HuH-7 (cell line): ENCODE results near the gene MEX3D.
"Not testable (repeated sequence)": the region's sequence is repeated elsewhere in the genome, so short reads cannot be mapped to it uniquely, and the experiment has no call there.

ENCODE experiments used
- DNase-seq: peaks from one replicate; pipeline ENCODE4 v3.0.0; 2011; ENCODE audit warnings: low spot score

MEX3D gene

DNA sequence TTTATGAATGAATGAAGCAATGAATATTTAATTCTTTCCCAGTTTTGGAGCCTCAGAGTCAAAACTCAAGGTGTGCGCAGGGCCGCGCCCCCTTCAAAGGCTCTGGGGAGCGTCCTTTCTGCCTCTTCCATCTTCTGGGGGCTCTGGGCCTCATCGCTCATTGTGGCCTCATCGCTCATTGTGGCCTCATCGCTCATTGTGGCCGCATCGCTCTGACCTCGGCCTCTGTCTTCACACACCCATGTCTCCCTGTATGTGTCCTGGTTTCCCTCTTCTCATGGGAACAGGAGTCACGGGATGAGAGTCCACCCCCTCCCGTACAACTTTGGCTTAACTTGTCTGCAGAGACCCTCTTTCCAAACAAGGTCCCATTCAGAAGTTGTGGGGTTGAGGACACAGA is 3.2 kb upstream of the MEX3D start:
- DNase-seq, result no peak

DNA sequence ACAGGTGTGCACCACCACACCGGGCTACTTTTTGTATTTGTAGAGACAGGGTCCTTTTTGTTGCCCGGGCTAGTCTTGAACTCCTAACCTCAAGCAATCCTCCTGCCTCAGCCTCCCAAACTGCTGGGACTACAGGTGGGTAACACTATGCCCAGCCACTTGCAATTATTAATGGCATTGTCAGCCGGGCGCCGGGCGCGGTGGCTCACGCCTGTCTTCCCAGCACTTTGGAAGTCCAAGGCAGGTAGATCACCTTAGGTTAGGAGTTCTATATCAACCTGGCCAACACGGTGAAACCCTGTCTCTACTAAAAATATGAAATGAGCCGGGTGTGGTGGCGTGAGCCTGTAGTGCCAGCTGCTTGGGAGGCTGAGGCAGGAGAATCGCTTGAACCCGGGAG is 2.7 kb upstream of the MEX3D start:
- no peak for DNase-seq

DNA sequence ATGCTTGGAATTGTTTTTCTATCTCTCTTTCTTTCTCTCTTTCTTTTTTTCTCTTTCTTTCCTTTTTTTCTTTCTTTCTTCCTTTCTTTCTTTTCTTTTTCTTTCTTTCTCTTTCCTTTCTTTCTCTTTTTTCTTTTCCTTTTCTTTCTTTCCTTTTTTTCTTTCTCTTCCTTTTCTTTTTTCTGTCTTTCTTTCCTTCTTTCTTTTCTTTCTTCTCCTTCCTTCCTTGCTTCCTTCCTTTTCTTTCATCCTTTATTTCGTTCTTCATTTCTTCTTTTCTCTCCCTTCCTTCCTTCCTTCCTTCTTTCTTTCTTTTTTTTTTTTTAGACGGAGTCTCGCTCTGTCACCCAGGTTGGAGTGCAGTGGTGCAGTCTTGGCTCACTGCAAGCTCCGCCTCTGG is 1.9 kb upstream of the MEX3D start:
- DNase-seq, result no peak

- DNase-seq, result no peak
Observed at GRCh38 chr19:1567848-1568227, 287 bp downstream of the MEX3D start.

DNA sequence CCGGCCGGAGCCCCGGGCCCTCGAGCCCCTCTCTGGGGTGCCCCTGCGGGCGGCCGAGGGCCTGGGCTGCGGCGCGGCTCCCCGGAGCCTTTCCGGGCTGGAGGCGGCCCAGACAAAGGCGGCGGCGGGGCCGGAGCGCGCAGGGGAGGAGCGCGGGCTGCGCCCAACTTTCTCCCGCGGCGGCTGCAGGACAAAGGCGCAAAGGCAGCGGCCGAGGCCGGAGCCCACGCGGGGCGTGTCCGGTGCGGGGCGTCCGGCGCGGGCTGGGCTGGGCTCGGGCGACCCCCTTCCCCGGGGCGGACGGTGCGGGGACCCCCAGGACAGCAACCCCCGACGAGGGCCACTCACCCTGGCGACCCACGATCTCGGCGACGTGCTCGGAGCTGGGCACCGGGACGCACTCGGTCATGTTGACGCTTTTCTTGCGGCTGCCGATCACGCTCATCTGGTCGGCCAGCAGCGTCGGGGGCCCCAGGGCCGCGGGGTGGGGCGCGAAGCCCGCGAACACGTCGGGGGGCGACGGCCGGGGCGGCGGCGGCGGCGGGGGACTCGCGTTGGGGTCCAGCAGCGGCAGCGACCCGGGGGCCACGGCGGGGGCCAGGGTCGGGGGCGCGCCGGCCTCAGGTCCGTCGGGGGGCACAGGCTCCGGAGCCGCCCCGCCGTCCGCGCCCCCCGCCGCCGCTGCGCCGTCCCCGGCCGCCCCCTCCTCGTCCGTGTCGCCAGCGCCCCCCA is 843 bp downstream of the MEX3D start:
- no peak for DNase-seq

- peak; percentile 74 for DNase-seq
Observed at GRCh38 chr19:1566392-1567115, 1.6 kb downstream of the MEX3D start.

GRCh38 chr19:1563251-1563650 is 4.9 kb downstream of the MEX3D start:
- DNase-seq, result no peak

GRCh38 chr19:1561236-1561842 is 6.8 kb downstream of the MEX3D start:
- DNase-seq, result no peak

- no peak for DNase-seq
Observed at GRCh38 chr19:1560286-1560882, 7.7 kb downstream of the MEX3D start.

DNA sequence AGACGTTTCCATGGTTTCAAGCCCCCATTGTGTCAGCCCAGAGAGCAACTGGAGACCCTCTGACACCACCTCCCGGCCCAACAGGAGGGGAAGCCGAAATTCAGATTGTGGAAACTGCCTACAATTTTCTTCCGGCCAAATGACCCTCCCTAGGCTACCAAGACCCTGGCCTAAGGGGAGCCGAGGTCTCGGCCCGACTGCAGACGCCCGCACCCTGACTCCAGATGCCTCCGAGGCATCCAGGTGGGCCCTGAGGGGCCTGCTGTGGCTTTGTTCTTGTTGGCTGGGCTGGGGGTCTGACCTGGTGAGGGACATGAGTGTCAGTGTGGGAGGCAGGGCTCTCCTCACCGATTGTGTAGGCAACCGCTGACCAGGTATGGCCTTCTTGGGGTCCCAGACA is 9.6 kb downstream of the MEX3D start:
- DNase-seq, result no peak

GRCh38 chr19:1556390-1557070 is 11.6 kb downstream of the MEX3D start:
- DNase-seq, result no peak

DNA sequence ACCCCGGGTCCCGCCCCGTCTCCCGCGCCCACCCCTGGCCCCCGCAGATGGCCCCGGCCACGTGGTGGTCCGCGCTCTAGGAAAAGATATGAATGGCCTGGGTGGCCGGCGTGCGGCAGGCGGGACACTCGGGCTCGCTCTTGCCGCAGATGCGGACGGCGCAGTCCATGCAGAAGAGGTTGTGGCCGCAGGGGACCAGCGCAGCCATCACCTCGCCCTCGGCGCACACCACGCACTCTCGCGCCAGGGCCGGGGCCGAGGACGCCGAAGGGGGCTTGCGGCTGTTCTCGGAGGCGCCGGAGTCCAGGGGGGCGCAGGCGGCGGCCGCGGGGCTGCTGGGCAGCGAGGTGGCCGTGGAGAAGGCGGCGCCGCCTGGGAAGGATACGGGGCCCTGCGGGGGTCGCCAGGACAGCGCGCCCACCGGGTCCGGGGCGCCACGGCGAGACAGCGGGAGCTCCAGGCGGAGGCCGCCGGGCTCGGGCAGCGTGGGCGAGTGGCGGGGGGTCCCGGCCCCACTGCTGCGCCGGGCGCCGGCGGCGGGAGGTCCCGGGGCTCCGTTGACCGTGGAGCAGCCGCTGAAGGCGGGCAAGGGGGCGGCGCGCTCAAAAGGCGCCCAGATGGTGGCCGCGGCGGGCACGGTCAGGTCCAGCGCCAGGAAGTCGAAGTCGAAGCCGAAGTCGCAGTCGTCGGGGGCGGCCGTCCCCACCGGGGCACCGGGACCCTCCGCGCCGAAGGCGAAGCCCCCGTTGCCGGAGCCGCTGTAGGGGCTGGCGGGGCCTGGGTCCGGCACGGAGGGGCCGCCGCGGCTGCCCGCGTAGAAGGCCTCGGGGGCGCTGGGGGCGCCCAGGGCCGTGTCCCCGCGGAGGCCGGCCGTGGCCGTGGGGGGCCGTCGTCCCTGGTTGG is 12.4 kb downstream of the MEX3D start:
- no peak for DNase-seq

- no peak for DNase-seq
Observed at GRCh38 chr19:1554968-1555367, 13.2 kb downstream of the MEX3D start.

DNA sequence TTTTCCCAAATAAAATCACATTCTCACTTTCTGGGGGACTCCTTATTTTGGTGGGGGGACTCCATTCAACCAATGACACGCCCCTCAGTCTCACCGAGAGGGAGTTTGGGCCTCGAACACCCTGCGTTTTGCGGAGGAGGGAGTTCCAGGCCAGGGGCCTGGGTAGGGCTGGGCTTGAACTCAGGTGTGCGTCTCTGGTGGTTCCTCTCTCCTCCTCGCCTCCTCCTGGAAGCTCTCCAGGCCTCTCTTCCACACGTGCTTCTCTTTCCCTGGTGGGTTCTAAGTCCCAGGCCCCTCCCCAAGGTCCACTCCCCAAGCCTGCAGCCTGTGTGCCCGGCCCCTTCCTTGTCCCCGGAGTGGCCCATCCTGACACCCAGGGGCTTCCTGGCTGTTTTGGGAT is 14.7 kb downstream of the MEX3D start:
- DNase-seq, result no peak

DNA sequence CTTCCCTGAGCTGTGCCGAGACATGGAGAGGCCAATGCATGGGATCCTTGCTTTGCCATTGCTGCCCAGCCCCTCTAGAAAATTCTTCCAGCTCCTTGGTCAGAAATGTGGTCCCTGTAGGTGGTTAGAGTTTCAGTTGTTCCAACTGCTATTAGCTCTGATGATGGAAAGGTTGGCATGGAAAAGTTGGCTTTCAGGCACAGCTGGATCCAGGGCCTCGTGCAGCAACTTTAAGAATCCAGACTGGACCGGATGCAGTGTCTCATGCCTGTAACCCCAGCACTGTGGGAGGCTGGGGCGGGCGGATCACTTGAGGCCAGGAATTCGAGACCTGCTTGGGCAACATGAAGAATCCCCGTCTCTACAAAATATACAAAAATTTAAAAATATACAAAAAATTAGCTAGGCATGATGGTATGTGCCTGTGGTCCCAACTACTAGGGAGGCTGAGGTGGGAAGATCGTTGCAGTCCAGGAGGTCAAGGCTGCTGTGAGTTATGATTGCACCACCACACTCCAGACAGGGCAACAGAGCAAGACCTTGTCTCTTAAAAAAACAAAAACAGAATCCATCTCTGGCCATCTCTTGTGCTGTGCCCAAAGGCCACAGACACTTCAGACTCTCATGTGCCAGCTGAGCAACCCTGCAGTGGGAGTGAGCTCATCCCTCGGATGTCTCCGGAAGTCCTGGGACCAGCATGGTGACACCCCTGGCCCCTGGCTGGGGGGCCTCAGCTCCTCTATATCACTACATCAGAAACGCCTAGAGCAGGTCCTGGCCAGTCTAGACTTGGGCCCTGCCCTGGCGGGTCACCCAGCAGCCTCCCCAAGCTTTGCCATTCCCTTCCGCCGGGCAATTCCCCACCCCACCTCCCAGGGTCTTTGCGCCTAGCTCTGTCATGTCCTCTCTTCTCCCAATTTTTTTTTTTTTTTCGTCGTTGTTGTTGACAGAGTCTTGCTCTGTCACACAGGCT is 16.8 kb downstream of the MEX3D start:
- DNase-seq, result no peak

DNA sequence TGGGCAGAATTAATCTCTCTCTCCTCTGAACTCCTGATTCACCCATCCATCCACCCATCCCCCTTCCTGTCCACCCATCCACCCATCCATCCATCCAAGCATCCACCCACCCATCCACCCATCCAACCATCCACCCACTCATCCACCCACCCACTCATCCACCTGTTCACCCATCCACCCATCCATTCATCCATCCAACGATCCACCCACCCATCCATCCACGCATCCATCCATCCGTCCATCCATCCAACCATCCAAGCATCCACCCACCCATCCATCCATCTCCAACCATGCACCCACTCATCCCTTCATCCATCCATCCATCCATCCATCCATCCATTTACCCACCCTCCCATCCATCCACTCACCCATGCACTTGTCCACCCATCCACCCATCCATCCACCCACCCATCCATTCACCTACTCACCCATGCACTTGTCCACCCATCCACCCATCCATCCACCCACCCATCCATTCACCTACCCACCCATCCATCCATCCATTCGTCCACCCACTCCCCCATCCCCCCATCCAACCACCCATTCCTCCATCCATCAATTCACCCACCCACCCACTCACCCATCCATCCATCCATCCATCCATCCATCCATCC is 18.7 kb downstream of the MEX3D start:
- DNase-seq, result no peak

DNA sequence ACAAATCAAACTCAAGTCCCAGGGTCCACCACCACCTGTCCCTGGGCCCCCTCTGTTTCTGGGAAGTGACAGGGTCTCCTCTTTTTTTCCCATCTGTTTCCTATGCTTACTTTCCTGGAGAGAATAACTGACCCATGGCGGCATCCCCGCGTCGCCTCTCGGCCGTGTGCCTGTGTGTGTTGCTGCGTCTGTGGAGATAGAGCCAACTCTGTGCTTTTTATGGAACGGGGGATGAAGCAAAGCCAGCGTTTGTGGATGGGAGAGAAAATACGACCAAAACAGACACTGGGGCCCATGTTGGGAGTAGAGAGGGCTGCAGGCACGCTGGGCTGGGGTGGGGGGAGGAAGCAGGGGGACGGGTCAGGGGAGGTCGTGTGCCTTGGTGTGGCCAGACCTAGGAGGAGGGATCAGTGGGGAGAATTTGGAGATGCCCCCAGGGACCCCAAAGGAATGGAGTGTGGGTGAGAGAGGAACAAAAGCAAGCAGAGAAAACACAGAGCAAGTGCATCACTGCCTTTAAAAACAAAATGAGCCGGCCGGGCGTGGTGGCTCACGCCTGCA is 27.7 kb downstream of the MEX3D start:
- no peak for DNase-seq

DNA sequence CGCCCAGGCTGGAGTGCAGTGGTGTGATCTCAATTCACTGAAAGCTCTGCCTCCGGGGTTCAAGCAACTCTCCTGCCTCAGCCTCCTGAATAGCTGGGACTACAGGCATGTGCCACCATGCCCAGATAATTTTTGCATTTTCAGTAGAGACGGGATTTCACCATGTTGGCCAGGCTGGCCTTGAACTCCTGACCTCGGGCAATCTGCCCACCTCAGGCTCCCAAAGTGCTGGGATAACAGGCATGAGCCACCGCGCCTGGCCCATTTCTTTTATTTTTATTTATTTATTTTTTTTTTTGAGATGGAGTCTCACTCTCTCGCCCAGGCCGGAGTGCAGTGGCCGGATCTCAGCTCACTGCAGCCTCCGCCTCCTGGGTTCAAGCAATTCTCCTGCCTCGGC is 28.4 kb downstream of the MEX3D start:
- not testable (repeated sequence) for DNase-seq

- no peak for DNase-seq
Observed at GRCh38 chr19:1538978-1539377, 29.1 kb downstream of the MEX3D start.
